ENCODE data around the gene CSTPP1. TPM values are rescaled to one million over a fixed set of nuclear protein-coding genes. Genes with fewer than 3 reads are reported as not detected.
A peak's percentile ranks its signal among the peaks of the same experiment; 100 is the strongest.

Gene CSTPP1
- total RNA-seq, 1 experiment from 2014 or later: 88.3 TPM

DNA sequence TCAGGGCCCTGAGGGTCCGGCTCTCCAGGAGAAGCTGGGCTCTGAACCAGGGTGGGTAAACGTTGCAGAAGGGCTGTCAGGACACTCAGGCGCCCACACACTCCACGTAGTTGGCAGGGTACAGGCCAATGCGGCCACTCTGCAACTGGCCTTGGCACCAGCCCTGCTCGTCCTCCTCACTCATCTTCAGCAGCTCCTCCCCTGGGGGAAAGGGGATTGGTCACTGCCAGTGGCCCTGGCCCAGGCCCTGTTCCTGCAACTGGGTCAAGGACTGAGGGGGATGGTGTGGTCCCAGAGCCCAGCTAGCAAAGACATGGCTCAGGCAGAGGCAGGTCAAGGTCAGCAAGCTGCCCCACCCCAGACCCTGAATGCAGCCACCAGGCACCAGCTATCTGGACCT is 241.3 kb downstream of the CSTPP1 start:
- peaks cover 22% of the 10 kb centered on the region; the same call in 1 of the 2 replicates for H3K36me3 ChIP-seq (ENCODE audit: low read depth)
- CTCF ChIA-PET: interaction anchor here (1.1 to 1.8 kb wide), 4 partner anchors 37 to 177 kb away, joined by 3 to 9 read pairs (median 7); partner anchors contain the start of genes DDB2 and NR1H3
- H3K4me1 ChIP-seq (replicated peaks; ENCODE audit: insufficient read depth): peaks cover 12% of the 10 kb centered on the region
- intact Hi-C loops (cut with micrococcal nuclease; ENCODE audit: unreplicated experiment): loop anchor here (1.0 to 2.0 kb wide), 7 partner anchors 16 to 231 kb away; partner anchors contain the start of genes ACP2 and SLC39A13
- H3K4me2 ChIP-seq: peak overlapping the region; percentile 95
- no peak overlapping the region for H3K4me3 ChIP-seq
- no peaks in the 10 kb centered on the region for H3K9me3 ChIP-seq (ENCODE audit: insufficient read depth, low read depth)
- BruUV-seq (replicated peaks): no TSS peak
- H4K20me1 ChIP-seq (ENCODE audit: insufficient read depth): peaks cover 22% of the 10 kb centered on the region
- peak overlapping the region; percentile 77; the same call in 1 of the 2 replicates for H3K27ac ChIP-seq
- POLR2A ChIA-PET (ENCODE audit: unreplicated experiment): interaction anchor here (0.5 to 0.6 kb wide), 3 partner anchors 46 to 71 kb away, joined by 3 to 5 read pairs (median 5); no protein-coding TSS in a partner anchor
- no peak overlapping the region for H2AFZ ChIP-seq
- DNase-seq: no peak
- TF ChIP-seq EZH2 (IDR thresholded peaks at IDR 0.05; ENCODE audit: low read depth): no peak
- TF ChIP-seq, protein P1, sequence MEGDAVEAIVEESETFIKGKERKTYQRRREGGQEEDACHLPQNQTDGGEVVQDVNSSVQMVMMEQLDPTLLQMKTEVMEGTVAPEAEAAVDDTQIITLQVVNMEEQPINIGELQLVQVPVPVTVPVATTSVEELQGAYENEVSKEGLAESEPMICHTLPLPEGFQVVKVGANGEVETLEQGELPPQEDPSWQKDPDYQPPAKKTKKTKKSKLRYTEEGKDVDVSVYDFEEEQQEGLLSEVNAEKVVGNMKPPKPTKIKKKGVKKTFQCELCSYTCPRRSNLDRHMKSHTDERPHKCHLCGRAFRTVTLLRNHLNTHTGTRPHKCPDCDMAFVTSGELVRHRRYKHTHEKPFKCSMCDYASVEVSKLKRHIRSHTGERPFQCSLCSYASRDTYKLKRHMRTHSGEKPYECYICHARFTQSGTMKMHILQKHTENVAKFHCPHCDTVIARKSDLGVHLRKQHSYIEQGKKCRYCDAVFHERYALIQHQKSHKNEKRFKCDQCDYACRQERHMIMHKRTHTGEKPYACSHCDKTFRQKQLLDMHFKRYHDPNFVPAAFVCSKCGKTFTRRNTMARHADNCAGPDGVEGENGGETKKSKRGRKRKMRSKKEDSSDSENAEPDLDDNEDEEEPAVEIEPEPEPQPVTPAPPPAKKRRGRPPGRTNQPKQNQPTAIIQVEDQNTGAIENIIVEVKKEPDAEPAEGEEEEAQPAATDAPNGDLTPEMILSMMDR (conservative IDR thresholded peaks at IDR 0.05): no peak
- peaks cover 44% of the 10 kb centered on the region for H3F3A ChIP-seq (ENCODE audit: insufficient read depth, low read depth)
- H3K9me2 ChIP-seq (ENCODE audit: insufficient read depth): no peaks in the 10 kb centered on the region
- H3K27me3 ChIP-seq (ENCODE audit: insufficient read depth, low read depth): no peaks in the 10 kb centered on the region
- H3K79me2 ChIP-seq (ENCODE audit: low read depth): peaks cover 40% of the 10 kb centered on the region

DNA sequence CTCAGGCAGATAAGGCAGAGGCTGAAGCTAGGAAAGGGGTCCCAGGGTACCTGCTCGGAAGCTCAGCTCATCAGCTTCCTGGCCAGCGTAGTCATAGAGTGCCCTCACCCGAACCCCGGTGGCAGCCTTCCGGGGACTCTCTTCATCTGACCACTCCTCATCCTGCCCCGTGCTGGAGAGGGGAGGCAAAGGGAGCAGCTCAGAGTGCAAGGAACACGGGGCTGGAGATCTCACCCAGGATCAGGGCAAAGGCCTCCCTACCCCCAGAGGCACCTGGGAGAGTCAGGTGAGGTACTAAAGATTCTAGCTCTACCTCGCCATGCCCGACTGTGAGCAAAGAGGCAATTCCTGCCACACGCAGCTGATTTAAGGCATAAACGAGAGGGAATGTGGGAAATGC is 241.8 kb downstream of the CSTPP1 start:
- Histone ChIP-seq H3K9me3 (ENCODE audit: insufficient read depth, low read depth) (no peaks in the 10 kb centered on the region), H3K4me1 (replicated peaks; ENCODE audit: insufficient read depth) (peaks cover 12% of the 10 kb centered on the region), H3K36me3 (ENCODE audit: low read depth) (peaks cover 18% of the 10 kb centered on the region), H3K9me2 (ENCODE audit: insufficient read depth) (no peaks in the 10 kb centered on the region), H3K27me3 (ENCODE audit: insufficient read depth, low read depth) (no peaks in the 10 kb centered on the region), H3K4me3 (no peak overlapping the region), H2AFZ (no peak overlapping the region), H3K4me2 (no peak overlapping the region), H3K79me2 (ENCODE audit: low read depth) (peaks cover 40% of the 10 kb centered on the region), H4K20me1 (ENCODE audit: insufficient read depth) (peaks cover 17% of the 10 kb centered on the region), H3F3A (ENCODE audit: insufficient read depth, low read depth) (peaks cover 44% of the 10 kb centered on the region), H3K27ac (no peak overlapping the region)
- DNase-seq: no peak
- intact Hi-C loops (cut with micrococcal nuclease; ENCODE audit: unreplicated experiment): no loop called here
- TF ChIP-seq, protein P1 (conservative IDR thresholded peaks at IDR 0.05): no peak
- no peak for TF ChIP-seq EZH2 (IDR thresholded peaks at IDR 0.05; ENCODE audit: low read depth)
- ChIA-PET CTCF (interaction anchor here (1.1 to 1.8 kb wide), 4 partner anchors 37 to 177 kb away, joined by 3 to 9 read pairs (median 7); partner anchors contain the start of genes DDB2 and NR1H3), POLR2A (ENCODE audit: unreplicated experiment) (interaction anchor here (0.5 kb wide), 1 partner anchor 46 kb away, joined by 5 read pairs; no protein-coding TSS in a partner anchor)
- no TSS peak for BruUV-seq (replicated peaks)

DNA sequence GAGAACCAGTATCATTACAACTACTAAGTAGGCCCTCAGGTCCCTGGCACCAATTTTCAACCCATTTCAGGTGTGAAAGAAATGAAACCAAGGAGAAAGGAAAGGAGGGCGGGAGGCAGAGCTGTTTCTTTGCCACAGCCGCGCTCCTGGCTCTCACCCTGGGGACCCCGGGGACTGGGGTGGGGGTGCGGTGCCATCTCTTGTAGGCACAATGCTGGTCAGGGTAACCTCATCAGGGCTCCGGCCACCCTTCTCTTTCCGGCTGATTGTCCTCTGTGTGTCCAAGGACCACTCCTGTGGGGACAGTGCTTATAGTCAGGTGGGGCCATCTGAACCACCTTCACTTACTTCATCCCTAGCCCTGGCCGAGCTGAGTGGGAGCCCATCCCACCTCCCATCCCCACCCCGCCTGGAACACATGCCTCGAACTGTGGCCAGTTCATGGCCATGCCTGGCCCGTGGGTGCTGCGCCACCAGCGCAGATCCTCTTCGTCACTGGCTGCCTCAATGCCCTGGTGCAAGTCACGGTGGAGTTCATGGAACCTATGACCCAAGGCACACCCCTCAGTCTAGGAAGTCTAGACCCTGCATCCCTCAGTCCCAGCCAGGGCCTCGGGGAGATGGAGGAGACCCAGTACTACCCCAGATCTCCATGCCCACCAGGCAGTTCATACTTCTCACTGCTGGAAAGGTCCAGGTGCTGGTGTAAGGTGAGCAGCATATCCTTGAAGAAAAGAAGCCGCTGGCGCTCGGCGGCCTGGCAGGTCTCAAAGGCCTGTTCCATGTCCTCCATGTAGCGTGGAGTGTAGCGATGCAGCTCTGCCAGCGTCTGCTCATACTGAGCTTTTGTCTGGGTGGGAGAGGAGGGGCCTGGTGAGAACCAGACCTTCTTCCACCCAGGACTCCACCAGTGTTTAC is 242.4 kb downstream of the CSTPP1 start:
- CTCF ChIA-PET: interaction anchor here (1.1 to 1.6 kb wide), 4 partner anchors 69 to 80 kb away, joined by 3 to 9 read pairs (median 4); partner anchors contain the start of genes ACP2 and NR1H3
- Histone ChIP-seq H3K9me2 (ENCODE audit: insufficient read depth) (no peaks in the 10 kb centered on the region), H3K36me3 (ENCODE audit: low read depth) (peaks cover 14% of the 10 kb centered on the region; the same call in 1 of the 2 replicates), H3K27ac (no peak overlapping the region), H3K4me1 (replicated peaks; ENCODE audit: insufficient read depth) (peaks cover 12% of the 10 kb centered on the region), H2AFZ (no peak overlapping the region), H3K4me3 (no peak overlapping the region), H3K27me3 (ENCODE audit: insufficient read depth, low read depth) (no peaks in the 10 kb centered on the region), H3K4me2 (no peak overlapping the region), H3F3A (ENCODE audit: insufficient read depth, low read depth) (peaks cover 44% of the 10 kb centered on the region), H4K20me1 (ENCODE audit: insufficient read depth) (peaks cover 12% of the 10 kb centered on the region), H3K9me3 (ENCODE audit: insufficient read depth, low read depth) (no peaks in the 10 kb centered on the region), H3K79me2 (ENCODE audit: low read depth) (peaks cover 40% of the 10 kb centered on the region)
- no TSS peak for BruUV-seq (replicated peaks)
- intact Hi-C loops (cut with micrococcal nuclease; ENCODE audit: unreplicated experiment): no loop called here
- POLR2A ChIA-PET (ENCODE audit: unreplicated experiment): no interaction called here
- no peak for DNase-seq
- TF ChIP-seq EZH2 (IDR thresholded peaks at IDR 0.05; ENCODE audit: low read depth): no peak
- TF ChIP-seq, protein P1 (conservative IDR thresholded peaks at IDR 0.05): no peak
